T-cell (primary cell): Measurements from ENCODE around the gene EIF5. TPM values are rescaled to one million over a fixed set of nuclear protein-coding genes. Genes with fewer than 3 reads are reported as not detected.

Source experiments
- ATAC-seq, 4 experiments: fragments of 200-7000 bp in 3 of 4; fragments of 150-1000 bp in 1 of 4; cut with Tn5 transposase; replicated peaks in 1 of 4; 1 replicate in 3 of 4; 2 replicates in 1 of 4; pipeline ENCODE4 v1.10.0; 2021; ENCODE audit warnings: moderate library complexity in 3 of 4, mild to moderate bottlenecking in 2 of 4, moderate number of reproducible peaks in 1 of 4
- CTCF ChIA-PET, 2 donors: fragments of 300-600 bp; sonication (Branson Sonifier 250); formaldehyde crosslinking; loops; one replicate each; lab custom pipeline; 2022; ENCODE audit warnings: antibody characterized with exemption in 2 of 2; lab: Charles Lee
- POLR2A ChIA-PET, 2 donors: fragments of 300-600 bp; sonication (Branson Sonifier 250); formaldehyde crosslinking; loops; one replicate each; lab custom pipeline; 2022; ENCODE audit warnings: antibody characterized with exemption in 2 of 2; lab: Charles Lee
- DNase-seq, 35 experiments: peaks; one replicate each; pipeline versions ENCODE4 v3.0.0 to v3.0.0-alpha.2; 2013 to 2023
- H3K27ac ChIP-seq: one replicate; pipeline ENCODE4 v1.5.1; 2013; ENCODE audit warnings: low read length
- H3K27me3 ChIP-seq, 2 experiments: replicated peaks in 1 of 2; 1 replicate in 1 of 2; 2 replicates in 1 of 2; pipeline versions ENCODE4 v1.6.1 to v1.7.0; 2013; ENCODE audit warnings: low read length in 1 of 2, mixed read lengths in 1 of 2; ENCODE audit not compliant: control insufficient read depth in 2 of 2, insufficient read depth in 2 of 2; ENCODE audit errors: extremely low read depth in 1 of 2
- H3K36me3 ChIP-seq, 2 donors: 1 replicate in 1 of 2; 2 replicates in 1 of 2; pipeline versions ENCODE4 v1.6.1 to v1.7.0; 2013; ENCODE audit warnings: low read length in 1 of 2; ENCODE audit not compliant: control insufficient read depth in 2 of 2, insufficient read depth in 1 of 2; ENCODE audit errors: extremely low read depth in 1 of 2
- H3K4me1 ChIP-seq, 2 experiments: 1 replicate in 1 of 2; 2 replicates in 1 of 2; pipeline versions ENCODE4 v1.6.1 to v1.7.0; 2013; ENCODE audit warnings: low read length in 2 of 2, mixed read lengths in 1 of 2; ENCODE audit not compliant: insufficient read depth in 2 of 2, control insufficient read depth in 1 of 2; ENCODE audit errors: extremely low read depth in 1 of 2
- H3K4me3 ChIP-seq, 2 donors: 1 replicate in 1 of 2; 2 replicates in 1 of 2; pipeline versions ENCODE4 v1.5.1 to v1.7.0; 2013; ENCODE audit warnings: mild to moderate bottlenecking in 2 of 2, low read length in 1 of 2, moderate library complexity in 1 of 2; ENCODE audit not compliant: control insufficient read depth in 1 of 2; ENCODE audit errors: extremely low read depth in 1 of 2
- H3K9me3 ChIP-seq: 2 replicates; pipeline ENCODE4 v1.7.0; 2013
- H3K27ac Mint-ChIP-seq, 2 donors: one replicate each; pipeline ENCODE4 v1.8.0; 2020 to 2021; ENCODE audit warnings: mild to moderate bottlenecking in 2 of 2, mixed read lengths in 2 of 2
- H3K27me3 Mint-ChIP-seq, 2 donors: one replicate each; pipeline ENCODE4 v1.8.0; 2021 to 2022; ENCODE audit warnings: mixed read lengths in 2 of 2
- H3K36me3 Mint-ChIP-seq: one replicate; pipeline ENCODE4 v1.8.0; 2021; ENCODE audit warnings: mixed read lengths
- H3K4me1 Mint-ChIP-seq, 3 donors: one replicate each; pipeline ENCODE4 v1.8.0; 2020 to 2022; ENCODE audit warnings: mixed read lengths in 3 of 3, mild to moderate bottlenecking in 1 of 3
- H3K4me3 Mint-ChIP-seq, 3 donors: one replicate each; pipeline ENCODE4 v1.8.0; 2020 to 2022; ENCODE audit warnings: mild to moderate bottlenecking in 3 of 3, mixed read lengths in 3 of 3, moderate library complexity in 3 of 3
- H3K9me3 Mint-ChIP-seq, 3 donors: one replicate each; pipeline ENCODE4 v1.8.0; 2020 to 2022; ENCODE audit warnings: mixed read lengths in 3 of 3
- WGBS: methylation state at CpG from one replicate; pipeline ENCODE4 v1.1.5; 2013; ENCODE audit warnings: missing lambda C conversion rate; ENCODE audit not compliant: insufficient coverage; 5-methylcytosine and 5-hydroxymethylcytosine counted together
- total RNA-seq, 35 experiments: library from RNA in 6 of 35; stranded (reverse) in 6 of 35; fragments of 120-200 nt in 1 of 35; gene quantifications; one replicate each; pipeline versions ENCODE4 v1.2.1 to v1.2.4 and lab custom pipeline; 2013 to 2026

Gene EIF5
- total RNA-seq, 5 donors from 2014 or later (not counting 1 experiment from before 2014, with no cell fraction given) = 223 to 650 (median 261) TPM

GRCh38 chr14:103386713-103387329 is 52.8 kb downstream of the EIF5 start:
- peak overlapping the region; percentile 80 for H3K27ac ChIP-seq
- H3K27me3 ChIP-seq = peaks cover 0 to 6% of the 10 kb centered on the region in 2 experiments
- peak overlapping the region; percentile 79 to 99 for H3K4me3 ChIP-seq
- H3K36me3 Mint-ChIP-seq = no peaks in the 10 kb centered on the region
- WGBS = 5% methylated on average over 3 of the region's 9 CpGs
- no peak for ATAC-seq
- peak overlapping the region; percentile 94 to 98 (median 96) for H3K4me3 Mint-ChIP-seq
- ChIA-PET CTCF (interaction anchor here in 1 of 2 donors (1.0 to 1.3 kb wide), 2 partner anchors 10 to 13 kb away, joined by 3 read pairs; no protein-coding TSS in a partner anchor), POLR2A (interaction anchor here in 1 of 2 donors (0.6 kb wide), 1 partner anchor 53 kb away, joined by 3 read pairs; the partner anchor contains the start of gene EIF5)
- H3K4me1 ChIP-seq = peaks cover 14 to 52% of the 10 kb centered on the region in 2 experiments
- no peak for DNase-seq
- H3K9me3 Mint-ChIP-seq = no peaks in the 10 kb centered on the region
- H3K9me3 ChIP-seq = no peaks in the 10 kb centered on the region
- peak overlapping the region; percentile 97 for H3K27ac Mint-ChIP-seq
- peaks cover 46 to 59% (median 46%) of the 10 kb centered on the region in 3 donors for H3K4me1 Mint-ChIP-seq
- H3K27me3 Mint-ChIP-seq = peaks cover 0 to 3% of the 10 kb centered on the region in 2 donors
- no peaks in the 10 kb centered on the region for H3K36me3 ChIP-seq

GRCh38 chr14:103388664-103389063 is 54.6 kb downstream of the EIF5 start:
- peak overlapping the region; percentile 62 to 94 (median 65) for H3K4me3 Mint-ChIP-seq
- H3K9me3 Mint-ChIP-seq = no peaks in the 10 kb centered on the region
- POLR2A ChIA-PET = no interaction called here
- ATAC-seq (no peak), DNase-seq (no peak)
- Histone ChIP-seq H3K36me3 (no peaks in the 10 kb centered on the region), H3K27me3 (no peaks in the 10 kb centered on the region), H3K4me3 (no peak overlapping the region), H3K27ac (no peak overlapping the region), H3K4me1 (peaks cover 17 to 60% of the 10 kb centered on the region in 2 experiments), H3K9me3 (no peaks in the 10 kb centered on the region)
- no peaks in the 10 kb centered on the region for H3K36me3 Mint-ChIP-seq
- H3K27me3 Mint-ChIP-seq = no peaks in the 10 kb centered on the region
- CTCF ChIA-PET = no interaction called here
- peak overlapping the region in 1 of 2 donors; percentile 74 for H3K27ac Mint-ChIP-seq
- no CpG with 5 or more reads among the region's 1 CpG for WGBS
- H3K4me1 Mint-ChIP-seq = peaks cover 50 to 66% (median 59%) of the 10 kb centered on the region in 3 donors

GRCh38 chr14:103390605-103391004 is 56.6 kb downstream of the EIF5 start:
- 87% methylated on average over 3 of the region's 4 CpGs for WGBS
- Mint-ChIP-seq H3K4me1 (peaks cover 63 to 74% (median 68%) of the 10 kb centered on the region in 3 donors), H3K27me3 (no peaks in the 10 kb centered on the region), H3K27ac (peak overlapping the region in 1 of 2 donors; percentile 73), H3K9me3 (no peaks in the 10 kb centered on the region), H3K36me3 (no peaks in the 10 kb centered on the region), H3K4me3 (no peak overlapping the region)
- ChIA-PET POLR2A (interaction anchor here in 1 of 2 donors (0.6 to 0.7 kb wide), 2 partner anchors 18 to 96 kb away, joined by 3 read pairs; no protein-coding TSS in a partner anchor), CTCF (interaction anchor here (0.6 to 2.8 kb wide), 13 partner anchors 9 to 69 kb away, joined by 3 to 13 read pairs (median 3); no protein-coding TSS in a partner anchor)
- Histone ChIP-seq H3K4me3 (no peak overlapping the region), H3K27me3 (no peaks in the 10 kb centered on the region), H3K4me1 (peaks cover 32 to 65% of the 10 kb centered on the region in 2 experiments), H3K36me3 (no peaks in the 10 kb centered on the region), H3K9me3 (no peaks in the 10 kb centered on the region), H3K27ac (peak overlapping the region; percentile 36)
- DNase-seq = no peak
- peak in 1 of 4 experiments; percentile 3 for ATAC-seq

GRCh38 chr14:103391048-103391447 is 57.0 kb downstream of the EIF5 start:
- peaks cover 35 to 66% of the 10 kb centered on the region in 2 experiments for H3K4me1 ChIP-seq
- ChIA-PET CTCF (interaction anchor here (0.6 to 2.8 kb wide), 14 partner anchors 8 to 68 kb away, joined by 3 to 13 read pairs (median 6); no protein-coding TSS in a partner anchor), POLR2A (interaction anchor here in 1 of 2 donors (0.7 to 0.8 kb wide), 2 partner anchors 18 to 47 kb away, joined by 3 to 9 read pairs; no protein-coding TSS in a partner anchor)
- WGBS = 0% methylated on average over 1 of the region's 4 CpGs
- H3K27ac ChIP-seq = peak overlapping the region; percentile 36
- no peaks in the 10 kb centered on the region for H3K36me3 ChIP-seq
- Mint-ChIP-seq H3K9me3 (no peaks in the 10 kb centered on the region), H3K4me3 (no peak overlapping the region), H3K36me3 (no peaks in the 10 kb centered on the region), H3K27ac (peak overlapping the region in 1 of 2 donors; percentile 73), H3K4me1 (peaks cover 66 to 78% (median 73%) of the 10 kb centered on the region in 3 donors), H3K27me3 (no peaks in the 10 kb centered on the region)
- no peak overlapping the region for H3K4me3 ChIP-seq
- H3K27me3 ChIP-seq = no peaks in the 10 kb centered on the region
- ATAC-seq (peak; percentile 72 to 79 (median 78)), DNase-seq (peak in 33 of 35 experiments; percentile 8 to 72 (median 42))
- H3K9me3 ChIP-seq = no peaks in the 10 kb centered on the region

- Histone ChIP-seq H3K9me3 (no peaks in the 10 kb centered on the region), H3K36me3 (no peaks in the 10 kb centered on the region), H3K4me1 (peaks cover 31 to 60% of the 10 kb centered on the region in 2 experiments), H3K27ac (no peak overlapping the region), H3K4me3 (no peak overlapping the region), H3K27me3 (no peaks in the 10 kb centered on the region)
- no peaks in the 10 kb centered on the region for H3K9me3 Mint-ChIP-seq
- CTCF ChIA-PET = interaction anchor here (0.6 to 2.8 kb wide), 6 partner anchors 11 to 67 kb away, joined by 3 to 12 read pairs (median 4); no protein-coding TSS in a partner anchor
- H3K27me3 Mint-ChIP-seq = no peaks in the 10 kb centered on the region
- WGBS = 60% methylated on average over 1 of the region's 5 CpGs
- H3K4me1 Mint-ChIP-seq = peaks cover 62 to 78% (median 78%) of the 10 kb centered on the region in 3 donors
- POLR2A ChIA-PET = no interaction called here
- ATAC-seq (no peak), DNase-seq (no peak)
- H3K36me3 Mint-ChIP-seq = no peaks in the 10 kb centered on the region
- no peak overlapping the region for H3K4me3 Mint-ChIP-seq
- H3K27ac Mint-ChIP-seq = peak overlapping the region in 1 of 2 donors; percentile 28
These were observed 58.1 kb downstream of the EIF5 start for GRCh38 chr14:103392106-103392505.

GRCh38 chr14:103392572-103392971 is 58.5 kb downstream of the EIF5 start:
- no peaks in the 10 kb centered on the region for H3K36me3 ChIP-seq
- ATAC-seq (no peak), DNase-seq (no peak)
- ChIA-PET POLR2A (interaction anchor here in 1 of 2 donors (0.7 kb wide), 1 partner anchor 516 kb away, joined by 3 read pairs; no protein-coding TSS in a partner anchor), CTCF (interaction anchor here (0.6 to 2.8 kb wide), 6 partner anchors 11 to 66 kb away, joined by 3 to 12 read pairs (median 4); no protein-coding TSS in a partner anchor)
- Mint-ChIP-seq H3K4me3 (no peak overlapping the region), H3K9me3 (no peaks in the 10 kb centered on the region), H3K4me1 (peaks cover 62 to 79% (median 78%) of the 10 kb centered on the region in 3 donors), H3K27me3 (no peaks in the 10 kb centered on the region), H3K36me3 (peaks cover under 1% of the 10 kb centered on the region), H3K27ac (no peak overlapping the region)
- no peaks in the 10 kb centered on the region for H3K9me3 ChIP-seq
- H3K27ac ChIP-seq = no peak overlapping the region
- no peak overlapping the region for H3K4me3 ChIP-seq
- peaks cover 31 to 57% of the 10 kb centered on the region in 2 experiments for H3K4me1 ChIP-seq
- no CpG with 5 or more reads among the region's 8 CpGs for WGBS
- H3K27me3 ChIP-seq = no peaks in the 10 kb centered on the region
